Astrocyte of the spinal cord (primary cell): ENCODE results near the gene AP1S3.
"Not testable (repeated sequence)": the region's sequence is repeated elsewhere in the genome, so short reads cannot be mapped to it uniquely, and the experiment has no call there.

Experiments used
- DNase-seq: peaks from one replicate; pipeline ENCODE4 v3.0.0; 2011; ENCODE audit warnings: low read depth, low spot score
- H3K4me3 ChIP-seq: 2 replicates; pipeline ENCODE4 v1.5.1; 2011; ENCODE audit warnings: low read depth, mild to moderate bottlenecking, low read length, moderate library complexity
- in situ Hi-C: cut with HindIII; loops from 2 replicates; pipeline ENCODE4 v1.10.0; 2017; ENCODE audit warnings: low sequenced_read_pairs
- TF ChIP-seq, protein P1 (sequence below): IDR thresholded peaks from 2 replicates; pipeline ENCODE4 v1.5.1; 2012; ENCODE audit warnings: low read depth, mild to moderate bottlenecking, low read length, inconsistent platforms

AP1S3 gene

GRCh38 chr2:223877721-223878410, 40.5 kb upstream of the AP1S3 start:
- H3K4me3 ChIP-seq = no peak overlapping the region
- TF ChIP-seq, protein P1, sequence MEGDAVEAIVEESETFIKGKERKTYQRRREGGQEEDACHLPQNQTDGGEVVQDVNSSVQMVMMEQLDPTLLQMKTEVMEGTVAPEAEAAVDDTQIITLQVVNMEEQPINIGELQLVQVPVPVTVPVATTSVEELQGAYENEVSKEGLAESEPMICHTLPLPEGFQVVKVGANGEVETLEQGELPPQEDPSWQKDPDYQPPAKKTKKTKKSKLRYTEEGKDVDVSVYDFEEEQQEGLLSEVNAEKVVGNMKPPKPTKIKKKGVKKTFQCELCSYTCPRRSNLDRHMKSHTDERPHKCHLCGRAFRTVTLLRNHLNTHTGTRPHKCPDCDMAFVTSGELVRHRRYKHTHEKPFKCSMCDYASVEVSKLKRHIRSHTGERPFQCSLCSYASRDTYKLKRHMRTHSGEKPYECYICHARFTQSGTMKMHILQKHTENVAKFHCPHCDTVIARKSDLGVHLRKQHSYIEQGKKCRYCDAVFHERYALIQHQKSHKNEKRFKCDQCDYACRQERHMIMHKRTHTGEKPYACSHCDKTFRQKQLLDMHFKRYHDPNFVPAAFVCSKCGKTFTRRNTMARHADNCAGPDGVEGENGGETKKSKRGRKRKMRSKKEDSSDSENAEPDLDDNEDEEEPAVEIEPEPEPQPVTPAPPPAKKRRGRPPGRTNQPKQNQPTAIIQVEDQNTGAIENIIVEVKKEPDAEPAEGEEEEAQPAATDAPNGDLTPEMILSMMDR = no peak
- in situ Hi-C loops = no loop called here
- no peak for DNase-seq

DNA sequence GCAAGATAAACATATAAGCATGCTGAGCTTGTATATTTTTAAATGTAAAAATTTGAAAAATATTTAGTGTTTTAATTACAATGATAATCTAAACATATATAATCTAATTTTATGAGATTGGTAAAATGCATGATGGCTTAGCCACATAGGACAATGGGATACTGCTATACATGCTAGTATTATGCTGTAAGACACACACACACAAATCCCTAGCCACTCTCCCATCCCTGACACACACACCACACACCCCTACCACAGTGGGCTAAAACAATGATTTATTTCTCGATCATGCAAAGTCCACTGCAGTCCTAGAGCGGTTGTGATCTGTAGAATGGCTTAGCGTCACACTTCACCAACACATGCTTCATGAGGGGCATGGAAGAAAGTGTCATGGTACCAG, 36.3 kb upstream of the AP1S3 start:
- TF ChIP-seq, protein P1 = no peak
- in situ Hi-C loops = no loop called here
- no peak overlapping the region for H3K4me3 ChIP-seq
- no peak for DNase-seq

DNA sequence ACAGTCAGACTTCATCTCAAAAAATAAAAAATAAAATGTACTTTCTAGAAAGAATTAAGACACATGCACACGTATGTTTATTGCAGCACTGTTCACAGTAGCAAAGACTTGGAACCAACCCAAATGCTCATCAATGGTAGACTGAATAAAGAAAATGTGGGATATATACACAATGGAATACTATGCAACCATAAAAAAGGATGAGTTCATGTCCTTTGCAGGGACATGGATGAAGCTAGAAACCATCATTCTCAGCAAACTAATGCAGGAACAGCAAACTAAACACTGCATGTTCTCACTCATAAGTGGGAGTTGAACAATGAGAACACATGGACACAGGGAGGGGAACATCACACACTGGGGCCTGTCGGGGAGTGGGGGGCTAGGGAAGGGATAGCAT, 35.4 kb upstream of the AP1S3 start:
- H3K4me3 ChIP-seq, DNase-seq, in situ Hi-C loops: not testable (repeated sequence)

- in situ Hi-C loops, H3K4me3 ChIP-seq, DNase-seq: not testable (repeated sequence)
Measured at GRCh38 chr2:223871661-223872060, 34.3 kb upstream of the AP1S3 start.

DNA sequence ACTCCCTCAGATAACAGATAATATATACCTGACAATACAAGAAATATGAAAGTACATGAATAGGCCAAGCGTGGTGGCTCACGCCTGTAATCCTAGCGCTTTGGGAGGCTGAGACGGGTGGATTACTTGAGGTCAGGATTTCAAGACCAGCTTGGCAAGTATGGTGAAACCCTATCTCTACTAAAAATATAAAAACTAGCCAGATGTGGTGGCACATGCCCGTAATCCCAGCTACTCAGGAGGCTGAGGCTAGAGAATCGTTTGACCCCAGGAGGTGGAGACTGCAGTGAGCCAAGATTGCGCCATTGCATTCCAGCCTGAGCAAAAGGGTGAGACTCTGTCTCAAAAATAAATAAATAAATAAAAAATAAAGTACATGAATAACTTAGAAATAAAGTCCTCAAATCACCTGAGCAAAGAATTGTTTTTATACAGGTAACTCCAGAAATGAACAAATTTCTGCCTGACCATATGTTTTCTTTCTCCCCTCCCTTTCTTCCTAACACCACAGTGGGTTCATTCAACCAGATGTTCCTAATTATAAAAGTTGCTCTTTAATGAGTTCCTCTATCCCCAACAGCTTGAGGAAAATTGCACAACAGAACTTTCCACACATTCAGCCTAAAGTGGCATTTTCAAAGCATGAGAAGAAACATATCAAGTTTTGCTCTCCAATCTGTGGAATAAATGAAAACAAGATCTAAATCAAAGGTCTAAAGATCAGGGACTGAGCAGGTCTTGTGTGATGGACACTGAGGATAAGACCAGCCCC, 33.6 kb upstream of the AP1S3 start:
- DNase-seq = no peak
- in situ Hi-C loops = no loop called here
- no peak overlapping the region for H3K4me3 ChIP-seq
- TF ChIP-seq, protein P1 = no peak

DNA sequence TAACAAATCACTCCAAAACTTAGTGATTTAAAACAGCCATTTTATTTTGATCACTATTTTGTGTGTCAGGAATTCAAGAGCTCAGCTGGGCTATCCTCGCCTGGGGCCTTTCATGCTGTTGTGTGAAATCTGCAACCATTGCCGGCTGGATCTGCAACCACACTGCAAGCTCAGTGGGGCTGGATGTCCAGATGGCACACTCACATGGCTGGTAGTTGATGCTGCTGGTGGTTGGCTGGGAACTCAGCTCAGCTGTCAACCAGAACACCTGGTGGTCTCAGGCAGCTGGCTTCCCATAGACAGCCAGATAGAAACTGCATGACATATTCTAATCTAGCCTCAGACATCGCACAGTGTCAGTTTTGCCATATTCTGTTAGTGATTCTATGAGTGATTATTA, 30.6 kb upstream of the AP1S3 start:
- no peak overlapping the region for H3K4me3 ChIP-seq
- no peak for DNase-seq
- TF ChIP-seq, protein P1 = no peak
- in situ Hi-C loops = no loop called here

DNA sequence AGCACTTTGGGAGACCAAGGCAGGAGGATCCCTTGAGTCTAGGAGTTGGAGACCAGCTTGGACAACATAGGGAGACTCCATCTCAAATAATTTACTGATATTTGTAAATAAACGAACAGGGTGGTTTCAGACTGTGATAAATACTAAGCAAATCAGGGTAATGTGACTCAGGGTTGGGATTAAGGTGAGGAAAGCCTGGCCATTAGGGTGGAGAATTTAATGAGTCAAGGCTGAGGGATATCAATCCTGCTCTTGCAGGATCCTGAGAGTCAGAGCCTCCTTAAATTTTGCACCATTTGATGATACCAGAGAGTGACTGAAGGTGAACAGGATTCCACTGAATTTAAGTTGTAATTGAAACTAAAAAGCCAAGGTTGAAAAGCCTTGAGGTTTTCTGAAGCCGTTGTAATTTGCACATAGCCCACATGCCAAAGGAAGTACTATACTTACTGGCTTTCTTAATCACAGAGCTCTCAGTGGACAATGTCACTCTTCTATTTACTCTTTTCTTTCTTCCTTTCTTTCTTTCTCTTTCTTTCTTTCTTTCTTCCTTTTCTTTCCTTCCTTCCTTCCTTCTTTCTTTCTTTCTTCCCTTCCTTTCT, 28.6 kb upstream of the AP1S3 start:
- no peak for DNase-seq
- no peak overlapping the region for H3K4me3 ChIP-seq
- in situ Hi-C loops = no loop called here
- TF ChIP-seq, protein P1 = no peak
